ENCODE data around the gene ORMDL3.

ORMDL3 gene

DNA sequence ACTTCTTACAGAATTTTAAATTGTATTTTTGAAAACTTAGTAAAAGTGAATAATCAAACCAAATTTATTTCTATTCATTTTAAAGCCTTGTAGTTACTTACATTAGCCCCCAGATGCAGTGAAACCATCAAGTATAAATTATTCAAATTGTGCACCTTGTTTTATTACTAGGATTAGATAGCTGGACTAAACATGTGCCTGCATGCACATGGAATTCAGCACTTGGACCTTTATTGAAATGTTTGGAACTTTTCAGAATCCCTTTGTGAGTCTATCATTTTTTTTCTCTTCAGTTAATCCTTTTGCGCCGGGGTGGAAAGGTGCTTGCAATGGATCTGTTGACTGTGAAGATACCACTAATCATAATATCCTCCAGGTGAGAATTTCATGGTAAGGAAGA lies 54.6 kb downstream of the ORMDL3 start:
- DNase-seq (ENCODE audit: low read depth in 1 of 2, low spot score in 1 of 2) = no peak
- H3K27ac ChIP-seq (replicated peaks) = no peak overlapping the region
- TF ChIP-seq SPI1 (IDR thresholded peaks at IDR 0.05; ENCODE audit: borderline replicate concordance, low read depth) (no peak), POLR2AphosphoS5 (IDR thresholded peaks at IDR 0.05; ENCODE audit: low read depth) (no peak), GABPA (IDR thresholded peaks at IDR 0.05; ENCODE audit: low read depth) (no peak)
- TF ChIP-seq, protein P1, sequence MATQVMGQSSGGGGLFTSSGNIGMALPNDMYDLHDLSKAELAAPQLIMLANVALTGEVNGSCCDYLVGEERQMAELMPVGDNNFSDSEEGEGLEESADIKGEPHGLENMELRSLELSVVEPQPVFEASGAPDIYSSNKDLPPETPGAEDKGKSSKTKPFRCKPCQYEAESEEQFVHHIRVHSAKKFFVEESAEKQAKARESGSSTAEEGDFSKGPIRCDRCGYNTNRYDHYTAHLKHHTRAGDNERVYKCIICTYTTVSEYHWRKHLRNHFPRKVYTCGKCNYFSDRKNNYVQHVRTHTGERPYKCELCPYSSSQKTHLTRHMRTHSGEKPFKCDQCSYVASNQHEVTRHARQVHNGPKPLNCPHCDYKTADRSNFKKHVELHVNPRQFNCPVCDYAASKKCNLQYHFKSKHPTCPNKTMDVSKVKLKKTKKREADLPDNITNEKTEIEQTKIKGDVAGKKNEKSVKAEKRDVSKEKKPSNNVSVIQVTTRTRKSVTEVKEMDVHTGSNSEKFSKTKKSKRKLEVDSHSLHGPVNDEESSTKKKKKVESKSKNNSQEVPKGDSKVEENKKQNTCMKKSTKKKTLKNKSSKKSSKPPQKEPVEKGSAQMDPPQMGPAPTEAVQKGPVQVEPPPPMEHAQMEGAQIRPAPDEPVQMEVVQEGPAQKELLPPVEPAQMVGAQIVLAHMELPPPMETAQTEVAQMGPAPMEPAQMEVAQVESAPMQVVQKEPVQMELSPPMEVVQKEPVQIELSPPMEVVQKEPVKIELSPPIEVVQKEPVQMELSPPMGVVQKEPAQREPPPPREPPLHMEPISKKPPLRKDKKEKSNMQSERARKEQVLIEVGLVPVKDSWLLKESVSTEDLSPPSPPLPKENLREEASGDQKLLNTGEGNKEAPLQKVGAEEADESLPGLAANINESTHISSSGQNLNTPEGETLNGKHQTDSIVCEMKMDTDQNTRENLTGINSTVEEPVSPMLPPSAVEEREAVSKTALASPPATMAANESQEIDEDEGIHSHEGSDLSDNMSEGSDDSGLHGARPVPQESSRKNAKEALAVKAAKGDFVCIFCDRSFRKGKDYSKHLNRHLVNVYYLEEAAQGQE (IDR thresholded peaks at IDR 0.05; ENCODE audit: insufficient replicate concordance, low read depth) = no peak
- TF ChIP-seq, protein P2, sequence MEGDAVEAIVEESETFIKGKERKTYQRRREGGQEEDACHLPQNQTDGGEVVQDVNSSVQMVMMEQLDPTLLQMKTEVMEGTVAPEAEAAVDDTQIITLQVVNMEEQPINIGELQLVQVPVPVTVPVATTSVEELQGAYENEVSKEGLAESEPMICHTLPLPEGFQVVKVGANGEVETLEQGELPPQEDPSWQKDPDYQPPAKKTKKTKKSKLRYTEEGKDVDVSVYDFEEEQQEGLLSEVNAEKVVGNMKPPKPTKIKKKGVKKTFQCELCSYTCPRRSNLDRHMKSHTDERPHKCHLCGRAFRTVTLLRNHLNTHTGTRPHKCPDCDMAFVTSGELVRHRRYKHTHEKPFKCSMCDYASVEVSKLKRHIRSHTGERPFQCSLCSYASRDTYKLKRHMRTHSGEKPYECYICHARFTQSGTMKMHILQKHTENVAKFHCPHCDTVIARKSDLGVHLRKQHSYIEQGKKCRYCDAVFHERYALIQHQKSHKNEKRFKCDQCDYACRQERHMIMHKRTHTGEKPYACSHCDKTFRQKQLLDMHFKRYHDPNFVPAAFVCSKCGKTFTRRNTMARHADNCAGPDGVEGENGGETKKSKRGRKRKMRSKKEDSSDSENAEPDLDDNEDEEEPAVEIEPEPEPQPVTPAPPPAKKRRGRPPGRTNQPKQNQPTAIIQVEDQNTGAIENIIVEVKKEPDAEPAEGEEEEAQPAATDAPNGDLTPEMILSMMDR (IDR thresholded peaks at IDR 0.05; ENCODE audit: insufficient read depth, low read length) = no peak

DNA sequence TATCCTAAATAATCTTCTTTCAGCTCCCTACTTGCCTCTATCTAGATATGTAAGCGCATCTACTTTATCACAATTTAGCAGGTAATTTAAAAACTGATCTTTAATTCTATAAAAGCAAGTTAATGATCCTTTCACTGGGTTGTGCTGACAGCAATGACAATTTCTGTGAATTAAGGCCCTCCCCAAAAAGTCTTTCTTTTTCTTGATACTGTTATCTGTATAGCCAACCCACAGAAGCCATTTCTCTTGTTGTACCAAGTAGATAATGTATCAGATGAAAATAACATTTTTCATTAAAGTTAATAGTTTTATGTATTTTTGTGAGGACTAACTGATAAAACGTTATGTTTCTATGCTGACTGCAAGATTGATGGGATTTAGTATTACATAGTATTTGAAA lies 55.6 kb downstream of the ORMDL3 start:
- Histone ChIP-seq H3K4me3 (replicated peaks; ENCODE audit: insufficient read depth, low read length) (no peak overlapping the region), H3K27ac (replicated peaks) (no peak overlapping the region), H3K27me3 (ENCODE audit: insufficient read depth, poor library complexity, severe bottlenecking) (no peaks in the 10 kb centered on the region)
- TF ChIP-seq, protein P1 (IDR thresholded peaks at IDR 0.05; ENCODE audit: insufficient replicate concordance, low read depth) = no peak
- TF ChIP-seq GABPA (IDR thresholded peaks at IDR 0.05; ENCODE audit: low read depth) = no peak
- TF ChIP-seq, protein P2 (IDR thresholded peaks at IDR 0.05; ENCODE audit: insufficient read depth, low read length) = no peak
- TF ChIP-seq SPI1 (IDR thresholded peaks at IDR 0.05; ENCODE audit: borderline replicate concordance, low read depth) = no peak
- no peak for TF ChIP-seq POLR2AphosphoS5 (IDR thresholded peaks at IDR 0.05; ENCODE audit: low read depth)
- DNase-seq (ENCODE audit: low read depth in 1 of 2, low spot score in 1 of 2) = no peak

More for the DNA sequence above, 54.6 kb downstream of the ORMDL3 start:
- no peaks in the 10 kb centered on the region for H3K27me3 ChIP-seq (ENCODE audit: insufficient read depth, poor library complexity, severe bottlenecking)
- H3K4me3 ChIP-seq (replicated peaks; ENCODE audit: insufficient read depth, low read length) = no peak overlapping the region

Data from HL-60 (cell line).